SW480 (cell line): ENCODE results near the gene LRCOL1.

ENCODE experiments used
- DNase-seq: peaks from one replicate; pipeline ENCODE4 v3.0.0-alpha.2; 2016; ENCODE audit warnings: low spot score

The LRCOL1 gene

GRCh38 chr12:132562489-132563021 is 47.8 kb downstream of the LRCOL1 start:
- DNase-seq = no peak

- DNase-seq = peak; percentile 13
These were observed 48.8 kb downstream of the LRCOL1 start for GRCh38 chr12:132561427-132562156.

- DNase-seq = peak; percentile 81
These were observed 49.6 kb downstream of the LRCOL1 start for GRCh38 chr12:132560614-132561426.

- DNase-seq = peak; percentile 26
These were observed 50.1 kb downstream of the LRCOL1 start for GRCh38 chr12:132560364-132560613.

- DNase-seq = peak; percentile 44
These were observed 50.6 kb downstream of the LRCOL1 start for GRCh38 chr12:132559652-132560363.

GRCh38 chr12:132558861-132559623 is 51.3 kb downstream of the LRCOL1 start:
- no peak for DNase-seq

GRCh38 chr12:132558042-132558856 is 52.1 kb downstream of the LRCOL1 start:
- DNase-seq = no peak

- no peak for DNase-seq
These were observed 52.9 kb downstream of the LRCOL1 start for GRCh38 chr12:132557291-132558015.

- DNase-seq = no peak
These were observed 53.6 kb downstream of the LRCOL1 start for GRCh38 chr12:132556801-132557200.

GRCh38 chr12:132556216-132556615 is 54.2 kb downstream of the LRCOL1 start:
- no peak for DNase-seq

- no peak for DNase-seq
These were observed 54.7 kb downstream of the LRCOL1 start for GRCh38 chr12:132555686-132556085.

GRCh38 chr12:132554845-132555630 is 55.3 kb downstream of the LRCOL1 start:
- DNase-seq = no peak
